ENCODE data around the gene NR2C2AP.
A peak's percentile ranks its signal among the peaks of the same experiment; 100 is the strongest.
"Not testable (repeated sequence)": the region's sequence is repeated elsewhere in the genome, so short reads cannot be mapped to it uniquely, and the experiment has no call there.

The NR2C2AP gene, protein sequence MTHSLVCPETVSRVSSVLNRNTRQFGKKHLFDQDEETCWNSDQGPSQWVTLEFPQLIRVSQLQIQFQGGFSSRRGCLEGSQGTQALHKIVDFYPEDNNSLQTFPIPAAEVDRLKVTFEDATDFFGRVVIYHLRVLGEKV

DNA sequence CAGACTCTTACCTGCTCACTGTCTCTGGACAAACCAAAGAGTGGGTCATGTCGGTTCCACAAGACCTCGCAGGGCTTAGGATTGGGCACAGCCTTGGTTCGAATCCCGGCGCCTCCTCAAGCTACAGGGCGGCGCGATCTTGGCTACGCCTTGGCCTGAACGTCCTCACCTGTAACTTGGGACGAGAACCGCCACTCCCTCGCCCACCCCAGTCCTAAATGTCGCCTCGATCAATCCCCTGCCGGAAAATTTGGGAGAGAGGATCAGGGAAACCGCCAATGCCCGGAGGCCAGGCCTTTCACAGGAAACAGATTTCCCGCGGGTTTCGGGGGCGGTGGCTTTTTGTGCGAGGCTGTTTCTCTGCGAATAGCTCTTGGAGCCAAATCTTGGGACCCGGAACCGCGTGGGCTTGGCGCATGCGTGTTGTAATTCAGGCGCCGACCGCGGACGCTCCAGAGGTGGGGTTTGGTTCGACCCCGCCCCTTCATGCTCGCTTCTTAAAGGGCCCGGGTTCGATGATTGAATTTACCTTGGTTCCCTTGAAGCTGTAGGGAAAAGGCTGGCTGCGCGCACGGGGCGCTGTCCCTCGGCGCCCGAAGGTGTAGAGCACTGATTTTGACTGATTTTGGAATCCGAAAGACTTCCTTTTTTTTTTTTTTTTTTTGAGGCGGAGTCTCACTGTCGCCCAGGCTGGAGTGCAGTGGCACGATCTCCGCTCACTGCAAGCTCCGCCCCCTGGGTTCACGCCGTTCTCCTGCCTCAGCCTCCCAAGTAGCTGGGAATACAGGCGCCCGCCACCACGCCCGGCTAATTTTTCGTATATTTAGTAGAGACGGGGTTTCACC lies at the start of gene NR2C2AP:
TSS of gene NR2C2AP (minus strand) at position 403 of the 845 bp plus-strand sequence. CDS start at position 49, 354 bp downstream.
- DNase-seq: peak; percentile 96

DNA sequence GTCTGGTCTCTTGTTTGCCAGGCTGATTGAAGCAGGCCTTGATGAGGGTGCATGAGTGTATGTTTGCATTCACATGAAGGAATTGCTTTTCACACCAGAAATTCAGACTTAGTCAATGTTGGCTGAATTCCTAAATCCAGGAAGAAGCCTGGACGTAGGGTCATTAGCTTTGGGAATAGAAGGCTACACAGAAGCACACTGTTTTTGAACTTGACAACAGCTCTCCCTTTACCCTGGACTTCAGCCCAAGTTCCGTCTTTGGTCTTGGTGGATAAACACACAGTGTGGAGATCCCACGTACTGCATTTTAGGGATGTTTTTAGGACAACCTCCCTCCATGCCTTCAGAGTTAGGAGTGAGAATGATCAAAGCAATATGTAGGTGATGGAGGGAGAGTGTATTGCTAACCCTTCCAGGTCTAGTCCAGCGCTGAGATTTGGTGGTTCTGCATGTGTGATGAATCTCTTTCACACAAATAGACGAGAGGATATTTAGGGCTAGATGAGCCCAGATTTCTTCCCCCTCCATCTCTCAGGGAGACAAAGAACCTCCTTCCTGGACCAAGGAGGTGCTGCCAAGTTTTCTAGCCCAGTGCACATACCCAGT lies 47.1 kb upstream of the NR2C2AP start:
- no peak for DNase-seq

DNA sequence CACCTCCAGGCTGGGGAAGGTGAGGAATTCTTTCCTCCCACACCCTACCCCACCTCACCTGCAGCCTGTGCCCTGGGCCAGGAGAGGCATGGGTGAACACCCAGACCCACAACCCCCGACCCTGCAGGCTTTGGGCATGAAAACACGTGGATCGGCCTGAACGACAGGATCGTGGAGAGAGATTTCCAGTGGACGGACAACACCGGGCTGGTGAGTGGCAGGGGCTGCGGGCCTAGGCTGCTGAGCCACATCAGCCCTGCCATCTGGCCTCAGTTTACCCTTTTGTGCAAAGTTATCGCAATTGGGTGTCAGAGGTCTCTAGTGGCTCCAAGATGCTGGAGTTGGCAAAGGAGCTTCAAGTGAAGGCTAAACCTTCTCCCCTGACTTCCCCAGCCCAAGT lies 37.3 kb upstream of the NR2C2AP start:
- no peak for DNase-seq

DNA sequence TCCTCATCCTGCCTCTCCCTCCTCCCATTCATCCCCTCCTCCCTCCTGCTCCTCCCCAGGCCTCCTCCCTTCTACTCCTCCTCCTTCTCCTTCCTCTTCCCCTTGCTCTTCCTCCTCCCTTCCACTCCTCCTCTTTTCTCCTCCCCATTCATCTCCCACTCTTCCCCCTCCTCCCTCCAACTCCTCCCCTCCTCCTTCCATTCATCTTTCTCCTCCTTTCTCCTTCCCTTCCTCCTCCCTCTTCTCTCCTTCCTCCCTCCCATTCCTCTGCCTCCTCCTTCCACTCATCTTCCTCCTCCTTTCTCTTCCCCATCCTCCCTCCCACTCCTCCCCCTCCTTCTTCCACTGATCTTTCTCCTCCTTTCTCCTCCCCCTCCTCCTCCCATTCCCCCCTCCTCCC lies 36.5 kb upstream of the NR2C2AP start:
- DNase-seq: no peak

DNA sequence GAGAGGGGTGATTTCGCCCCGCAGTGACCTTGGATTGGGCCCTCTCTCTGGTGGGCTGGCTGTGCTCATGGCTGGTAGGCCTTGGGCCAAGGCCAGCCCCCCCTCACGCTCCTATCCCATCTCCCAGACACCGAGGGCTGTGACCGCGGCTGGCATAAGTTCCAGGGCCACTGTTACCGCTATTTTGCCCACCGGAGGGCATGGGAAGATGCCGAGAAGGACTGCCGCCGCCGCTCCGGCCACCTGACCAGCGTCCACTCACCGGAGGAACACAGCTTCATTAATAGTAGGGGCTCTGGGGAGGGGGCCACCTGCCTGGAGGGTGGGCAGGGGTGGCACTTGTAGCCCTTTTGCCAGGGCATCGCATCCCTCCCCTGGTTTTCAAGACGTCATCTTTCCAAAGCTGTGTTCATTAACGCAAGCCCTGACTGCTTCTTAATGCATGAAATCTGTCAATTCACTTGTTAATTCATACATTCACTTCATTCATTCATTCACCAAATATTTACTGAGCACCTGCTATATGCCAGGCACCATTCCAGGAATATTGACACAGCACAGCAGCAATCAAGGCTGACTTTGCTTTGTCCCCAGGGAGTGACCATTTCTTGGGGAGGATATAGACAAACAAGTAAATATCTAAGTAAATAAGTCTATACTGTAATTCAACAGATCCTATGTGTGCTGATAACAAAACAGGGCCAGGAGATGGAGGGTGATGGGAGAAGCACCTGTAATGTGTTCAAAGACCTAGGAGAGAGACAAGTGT lies 35.1 kb upstream of the NR2C2AP start:
- DNase-seq: no peak

DNA sequence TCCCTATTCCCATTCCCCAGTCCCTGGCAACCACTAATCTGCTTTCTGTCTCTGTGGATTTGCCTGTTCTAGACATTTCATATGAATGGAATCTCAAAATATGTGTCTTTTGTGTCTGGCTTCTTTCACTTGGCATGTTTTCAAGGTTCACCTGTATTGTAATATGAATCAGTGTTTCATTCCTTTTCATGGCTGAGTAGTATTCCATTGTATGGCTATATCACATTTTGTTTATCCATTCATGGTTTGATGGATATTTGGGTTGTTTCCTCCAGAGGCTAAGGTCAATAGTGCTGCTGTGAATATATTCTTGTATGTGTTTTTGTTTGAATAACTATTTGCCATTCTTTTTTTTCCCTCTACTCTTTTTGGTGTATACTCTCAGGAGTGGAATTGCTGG lies 33.0 kb upstream of the NR2C2AP start:
- no peak for DNase-seq

DNA sequence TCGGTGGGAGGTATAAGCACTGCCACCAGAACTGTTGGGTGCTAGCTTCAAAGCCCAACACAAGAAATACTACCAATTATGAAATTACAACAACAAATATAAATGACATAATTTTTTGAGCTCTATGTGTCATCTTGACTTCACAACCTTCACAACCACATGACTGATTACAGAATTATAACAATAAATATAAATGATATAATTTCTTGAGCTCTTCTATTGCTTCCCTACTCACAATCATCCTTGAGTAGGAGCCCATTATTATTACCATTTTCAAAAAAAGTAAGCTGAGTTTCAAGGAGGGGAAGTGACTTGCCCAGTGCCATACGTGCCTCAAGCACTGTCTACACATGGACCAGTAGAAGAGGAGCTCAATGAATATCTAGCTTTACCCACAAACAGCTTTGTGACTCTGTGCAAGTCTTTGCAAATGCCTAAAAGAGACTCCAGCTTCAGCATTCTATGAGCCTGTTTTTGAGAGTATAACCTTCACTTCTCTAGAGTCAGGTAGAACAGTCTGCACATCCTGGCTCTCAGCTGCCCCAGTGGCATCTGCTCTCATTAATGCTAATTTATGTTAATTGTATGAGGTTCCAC lies 31.1 kb upstream of the NR2C2AP start:
- no peak for DNase-seq

DNA sequence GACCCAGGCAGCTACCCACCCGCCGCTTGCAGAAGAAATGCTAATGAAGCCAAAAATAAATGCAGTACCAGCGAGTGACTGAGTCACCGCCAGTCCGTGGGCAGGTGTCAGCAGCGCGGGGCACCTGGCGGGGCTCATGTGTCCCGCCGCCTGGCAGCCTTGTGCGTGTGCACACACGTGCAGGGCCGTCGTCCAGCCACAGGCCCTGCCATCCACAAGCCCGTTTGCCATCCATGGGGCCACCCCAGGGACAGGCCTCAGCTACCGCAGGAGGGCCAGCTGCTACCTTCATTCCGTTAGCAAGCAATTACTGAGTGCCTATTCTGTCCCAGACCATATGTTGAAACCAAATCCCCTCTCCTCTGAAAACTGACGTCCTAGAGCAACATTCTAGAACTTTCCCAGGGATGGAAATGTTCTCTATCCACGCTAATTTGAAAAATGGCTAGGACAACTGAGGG lies 29.1 kb upstream of the NR2C2AP start:
- DNase-seq: peak; percentile 6

DNA sequence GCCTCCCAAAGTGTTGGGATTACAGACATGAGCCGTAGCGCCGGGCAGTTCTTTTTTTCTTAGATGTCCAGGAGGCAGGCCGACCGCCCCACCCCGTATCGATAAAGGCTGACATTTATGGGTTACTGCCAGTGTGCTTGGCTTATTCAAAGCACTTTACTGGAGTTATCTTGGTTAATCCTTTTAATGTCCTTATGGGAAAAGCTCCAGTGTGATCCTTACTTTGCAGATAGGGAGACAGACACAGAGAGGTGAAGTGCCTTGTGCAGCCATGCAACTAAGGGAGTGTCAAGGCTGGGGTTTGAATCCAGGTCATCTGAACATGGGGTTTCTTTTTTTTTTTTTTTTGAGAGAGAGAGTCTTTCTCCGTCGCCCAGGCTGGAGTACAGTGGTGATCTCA lies 27.8 kb upstream of the NR2C2AP start:
- DNase-seq: no peak

DNA sequence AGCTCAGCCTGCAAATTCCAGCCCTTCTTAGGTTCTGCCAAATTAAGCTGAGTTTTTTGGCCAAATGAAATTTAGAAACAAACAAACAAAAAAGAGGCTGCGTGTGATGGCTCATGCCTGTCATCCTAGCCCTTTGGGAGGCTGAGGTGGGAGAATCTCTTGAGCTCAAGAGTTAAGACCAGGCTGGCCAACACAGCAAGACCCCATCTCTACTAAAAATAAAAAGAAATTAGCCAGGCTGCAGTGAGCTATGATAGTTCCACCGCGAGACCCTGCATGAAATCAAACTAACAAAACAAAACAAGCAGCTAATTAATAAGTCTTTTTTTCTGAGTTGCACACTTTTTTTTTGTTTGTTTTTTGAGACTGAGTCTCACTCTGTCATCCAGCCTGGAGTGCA lies 26.5 kb upstream of the NR2C2AP start:
- DNase-seq: no peak

DNA sequence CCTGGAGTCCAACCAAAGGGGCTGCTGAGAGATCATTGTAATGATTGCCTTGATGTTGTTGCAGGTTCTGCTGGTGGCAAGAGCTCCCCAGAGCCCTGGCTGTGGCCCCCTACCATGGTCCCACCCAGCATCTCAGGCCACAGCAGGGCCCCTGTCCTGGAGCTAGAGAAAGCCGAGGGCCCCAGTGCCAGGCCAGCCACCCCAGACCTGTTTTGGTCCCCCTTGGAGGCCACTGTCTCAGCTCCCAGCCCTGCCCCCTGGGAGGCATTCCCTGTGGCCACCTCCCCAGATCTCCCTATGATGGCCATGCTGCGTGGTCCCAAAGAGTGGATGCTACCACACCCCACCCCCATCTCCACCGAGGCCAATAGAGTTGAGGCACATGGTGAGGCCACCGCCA lies 24.0 kb upstream of the NR2C2AP start:
- no peak for DNase-seq

DNA sequence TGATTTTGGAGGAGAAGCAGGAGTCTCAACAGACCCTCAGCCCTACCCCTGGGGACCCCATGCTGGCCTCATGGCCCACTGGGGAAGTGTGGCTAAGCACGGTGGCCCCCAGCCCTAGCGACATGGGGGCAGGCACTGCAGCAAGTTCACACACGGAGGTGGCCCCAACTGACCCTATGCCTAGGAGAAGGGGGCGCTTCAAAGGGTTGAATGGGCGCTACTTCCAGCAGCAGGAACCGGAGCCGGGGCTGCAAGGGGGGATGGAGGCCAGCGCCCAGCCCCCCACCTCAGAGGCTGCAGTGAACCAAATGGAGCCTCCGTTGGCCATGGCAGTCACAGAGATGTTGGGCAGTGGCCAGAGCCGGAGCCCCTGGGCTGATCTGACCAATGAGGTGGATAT lies 23.4 kb upstream of the NR2C2AP start:
- DNase-seq: peak; percentile 10

DNA sequence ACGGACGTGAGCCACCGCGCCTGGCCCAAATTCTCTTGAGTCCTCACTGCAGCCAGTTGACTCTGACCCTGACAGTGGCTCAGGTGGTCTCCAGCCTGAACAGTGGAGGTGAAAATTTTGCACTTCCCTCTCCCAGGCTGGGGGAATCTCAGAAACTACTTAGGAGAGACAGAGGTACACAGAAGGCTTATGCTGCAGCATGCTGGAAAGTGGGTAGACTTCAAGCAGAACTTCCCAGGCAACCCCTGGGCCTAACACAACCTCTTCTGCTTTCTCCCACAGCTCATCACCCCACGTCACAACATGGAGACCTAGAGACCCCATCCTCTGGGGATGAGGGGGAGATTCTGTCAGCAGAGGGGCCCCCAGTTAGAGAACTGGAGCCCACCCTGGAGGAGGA lies 23.0 kb upstream of the NR2C2AP start:
- peak; percentile 9 for DNase-seq

DNA sequence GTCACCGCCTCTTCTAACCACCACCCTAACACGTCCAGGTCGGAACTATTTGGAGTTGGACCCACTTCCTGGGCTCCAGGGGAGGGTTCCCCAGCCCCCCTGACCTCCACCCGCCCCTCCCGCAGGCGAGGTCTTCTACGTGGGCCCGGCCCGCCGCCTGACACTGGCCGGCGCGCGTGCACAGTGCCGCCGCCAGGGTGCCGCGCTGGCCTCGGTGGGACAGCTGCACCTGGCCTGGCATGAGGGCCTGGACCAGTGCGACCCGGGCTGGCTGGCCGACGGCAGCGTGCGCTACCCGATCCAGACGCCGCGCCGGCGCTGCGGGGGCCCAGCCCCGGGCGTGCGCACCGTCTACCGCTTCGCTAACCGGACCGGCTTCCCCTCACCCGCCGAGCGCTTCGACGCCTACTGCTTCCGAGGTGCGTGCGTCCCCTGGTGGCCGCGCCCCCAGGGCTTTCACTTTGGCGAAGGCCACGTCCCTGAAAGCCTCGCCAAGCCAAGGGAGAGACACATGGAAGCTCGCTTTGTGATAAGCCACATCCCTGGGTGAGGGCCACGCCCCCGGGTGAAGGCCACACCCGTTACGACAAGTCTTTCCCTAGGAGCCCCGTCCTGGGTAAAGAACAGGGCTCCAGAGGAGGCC lies 21.8 kb upstream of the NR2C2AP start:
- DNase-seq: peak; percentile 98

DNA sequence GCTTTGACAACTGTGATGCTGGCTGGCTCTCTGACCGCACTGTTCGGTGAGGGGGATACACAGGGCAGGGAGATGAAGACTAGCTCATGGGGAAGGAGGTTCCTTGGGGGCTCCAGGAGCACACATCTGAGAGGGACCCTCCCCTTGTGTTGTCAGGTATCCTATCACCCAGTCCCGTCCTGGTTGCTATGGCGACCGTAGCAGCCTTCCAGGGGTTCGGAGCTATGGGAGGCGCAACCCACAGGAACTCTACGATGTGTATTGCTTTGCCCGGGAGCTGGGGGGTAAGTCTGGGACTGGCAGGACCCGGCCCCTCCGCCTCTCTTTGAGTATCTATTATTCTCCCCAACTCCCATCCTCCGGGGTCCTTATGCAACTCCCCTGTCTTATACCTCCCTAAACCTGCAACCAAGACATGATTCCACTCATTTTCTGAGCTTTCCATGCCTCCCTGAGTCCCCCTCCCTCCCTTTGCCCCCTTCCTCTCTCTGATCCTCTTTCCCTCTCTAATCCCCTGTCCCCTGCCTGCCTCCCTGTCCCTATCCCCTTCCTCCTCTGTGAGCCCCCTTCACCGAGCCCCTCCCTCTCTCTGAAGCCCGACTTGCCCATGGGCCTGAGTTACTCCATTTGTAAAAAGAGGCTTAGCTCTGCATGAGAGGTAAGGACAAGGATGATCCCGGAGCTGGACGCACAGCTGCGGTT lies 21.1 kb upstream of the NR2C2AP start:
- peak; percentile 24 for DNase-seq

DNA sequence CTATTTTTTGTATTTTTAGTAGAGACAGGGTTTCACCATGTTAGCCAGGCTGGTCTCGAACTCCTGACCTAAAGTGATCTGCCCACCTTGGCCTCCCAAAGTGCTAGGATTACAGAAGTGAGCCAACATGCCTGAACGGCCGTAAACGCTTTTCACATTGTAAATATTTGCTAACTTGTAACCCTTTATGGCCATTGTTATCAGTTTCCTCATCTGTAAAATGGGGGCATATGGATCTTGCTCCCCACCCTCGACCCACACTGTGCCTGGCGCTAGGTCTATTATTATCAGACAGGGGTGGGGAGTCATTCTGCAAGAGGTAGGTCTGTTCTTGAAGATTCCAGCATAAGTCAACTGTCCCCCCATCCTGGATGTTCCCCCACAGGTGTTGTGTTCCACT lies 20.4 kb upstream of the NR2C2AP start:
- DNase-seq: peak; percentile 6

DNA sequence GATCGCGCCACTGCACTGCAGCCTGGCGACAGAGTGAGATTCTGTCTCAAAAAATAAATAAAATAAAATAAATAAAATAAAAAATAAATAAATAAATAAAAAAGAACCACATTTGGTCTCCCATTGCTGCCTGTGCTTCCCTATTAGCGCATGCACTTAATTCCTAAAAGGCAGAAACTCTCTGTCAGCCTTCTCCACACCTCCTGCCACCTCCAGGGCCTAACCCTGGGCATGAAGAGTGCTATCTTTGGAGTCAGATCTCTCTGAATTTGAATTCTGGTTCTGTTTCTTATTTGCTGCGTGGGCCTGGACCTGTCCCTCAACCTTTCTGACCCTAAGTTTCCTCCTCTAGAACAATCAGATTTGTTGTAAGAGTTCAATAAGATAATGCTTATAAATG lies 19.8 kb upstream of the NR2C2AP start:
- peak; percentile 13 for DNase-seq

DNA sequence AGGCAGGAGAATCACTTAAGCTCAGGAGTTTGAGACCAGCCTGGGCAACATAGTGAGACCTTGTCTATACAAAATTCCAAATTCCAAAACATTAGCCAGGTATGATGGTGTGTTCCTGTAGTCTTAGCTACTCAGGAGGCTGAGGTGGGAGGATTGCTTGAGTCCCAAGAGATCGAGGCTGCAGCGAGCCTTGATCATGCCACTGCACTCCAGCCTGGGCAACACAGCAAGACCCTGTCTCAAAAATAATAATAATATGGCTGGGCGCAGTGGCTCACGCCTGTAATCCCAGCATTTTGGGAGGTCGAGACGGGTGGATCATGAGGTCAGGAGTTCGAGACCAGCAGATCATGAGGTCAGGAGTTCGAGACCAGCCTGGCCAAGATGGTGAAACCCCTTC lies 17.8 kb upstream of the NR2C2AP start:
- not testable (repeated sequence) for DNase-seq

DNA sequence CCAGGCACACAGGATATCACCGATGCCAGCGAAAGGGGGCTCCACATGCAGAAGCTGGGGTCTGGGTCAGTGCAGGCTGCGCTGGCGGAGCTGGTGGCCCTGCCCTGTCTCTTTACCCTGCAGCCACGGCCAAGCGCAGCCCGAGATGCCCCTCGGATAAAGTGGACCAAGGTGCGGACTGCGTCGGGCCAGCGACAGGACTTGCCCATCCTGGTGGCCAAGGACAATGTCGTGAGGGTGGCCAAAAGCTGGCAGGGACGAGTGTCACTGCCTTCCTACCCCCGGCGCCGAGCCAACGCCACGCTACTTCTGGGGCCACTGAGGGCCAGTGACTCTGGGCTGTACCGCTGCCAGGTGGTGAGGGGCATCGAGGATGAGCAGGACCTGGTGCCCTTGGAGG lies 15.7 kb upstream of the NR2C2AP start:
- DNase-seq: no peak

DNA sequence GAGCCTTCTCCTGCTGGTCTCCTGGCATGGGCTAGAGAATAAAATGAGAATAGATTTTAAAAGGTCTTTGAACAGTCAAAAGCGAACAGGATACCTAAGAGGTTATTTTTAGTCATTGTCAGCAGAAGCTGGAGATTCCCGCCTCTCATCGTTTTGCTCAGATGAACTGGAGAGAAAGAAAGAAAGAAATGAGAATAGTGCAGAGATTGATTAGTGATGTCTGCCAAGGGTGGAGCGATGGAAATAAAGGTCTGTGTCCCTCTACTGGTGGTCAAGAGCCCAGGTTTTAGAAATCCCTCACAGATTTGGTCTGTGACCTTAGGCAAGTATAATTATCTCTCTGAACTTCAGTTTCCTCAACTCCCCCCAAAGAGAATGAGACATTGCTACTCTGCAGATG lies 13.9 kb upstream of the NR2C2AP start:
- no peak for DNase-seq

DNA sequence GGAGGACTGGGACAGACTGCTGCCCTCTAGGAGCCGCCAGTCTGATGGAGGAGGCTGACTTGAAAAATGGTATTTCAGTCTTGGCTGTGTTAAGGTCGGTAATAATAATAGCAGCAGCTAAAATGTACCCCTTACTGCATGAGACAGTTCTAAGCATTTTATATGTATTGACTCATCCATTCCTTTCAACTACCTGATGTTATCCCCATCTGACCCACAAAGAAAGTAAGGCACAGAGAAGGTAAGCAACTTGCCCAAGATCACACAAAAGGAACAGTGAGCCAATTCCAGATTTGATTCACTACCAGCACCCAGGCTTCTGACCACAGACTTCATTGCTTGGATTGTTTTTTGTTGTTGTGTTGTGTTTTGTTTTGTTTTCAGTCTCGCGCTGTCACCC lies 12.6 kb upstream of the NR2C2AP start:
- DNase-seq: no peak

DNA sequence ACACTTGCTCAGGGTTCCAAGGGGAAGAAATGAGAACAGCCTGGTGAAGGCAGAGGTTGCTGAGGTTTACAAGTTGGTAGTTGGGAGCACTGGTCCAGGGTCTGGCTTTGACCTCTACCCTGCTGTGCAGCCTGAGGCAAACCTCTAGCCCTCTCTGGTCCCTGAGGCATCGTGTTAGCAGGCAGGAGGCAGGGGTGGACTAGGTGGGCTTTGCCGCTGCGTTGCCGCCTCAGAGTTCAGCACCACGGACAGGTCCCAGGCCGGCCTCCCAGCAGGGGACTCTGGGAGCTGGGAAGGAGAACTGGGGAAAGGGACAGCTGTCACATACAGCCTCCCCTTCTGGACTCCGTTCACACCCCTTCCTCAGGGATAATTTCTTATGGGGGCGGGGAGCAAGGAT lies 11.7 kb upstream of the NR2C2AP start:
- DNase-seq: no peak
